Measurements from ENCODE around the gene RASA2.
"Not testable (repeated sequence)": the region's sequence is repeated elsewhere in the genome, so short reads cannot be mapped to it uniquely, and the experiment has no call there.

The RASA2 gene

DNA sequence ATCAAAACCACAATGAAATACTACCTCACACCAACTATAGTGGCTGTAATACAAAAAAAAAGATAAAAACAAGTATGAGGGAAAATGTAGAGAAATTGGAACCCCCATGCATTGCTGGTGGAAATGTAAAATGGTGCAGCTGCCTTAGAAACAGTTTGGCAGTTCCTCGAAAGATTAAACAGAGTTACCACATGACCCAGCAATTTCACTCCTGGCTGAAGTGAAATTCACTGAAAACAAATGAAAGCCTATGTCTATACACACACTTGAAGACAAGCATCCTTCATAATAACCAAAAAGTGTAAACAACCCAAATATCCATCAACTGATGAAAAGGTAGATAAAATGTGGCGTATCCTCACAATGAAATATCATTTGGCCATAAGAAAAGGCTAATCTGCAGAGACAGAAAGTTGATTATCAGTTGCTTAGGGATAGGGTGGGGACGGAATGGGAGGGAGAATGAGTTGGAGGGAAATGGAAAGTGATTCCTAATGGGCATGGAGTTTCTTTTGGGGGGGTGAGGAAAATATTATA is 20.1 kb upstream of the RASA2 start:
- Mint-ChIP-seq H3K27me3 (no peaks in the 10 kb centered on the region), H3K36me3 (ENCODE audit: insufficient read depth) (peaks cover 3% of the 10 kb centered on the region)
- ATAC-seq (replicated peaks) = no peak

DNA sequence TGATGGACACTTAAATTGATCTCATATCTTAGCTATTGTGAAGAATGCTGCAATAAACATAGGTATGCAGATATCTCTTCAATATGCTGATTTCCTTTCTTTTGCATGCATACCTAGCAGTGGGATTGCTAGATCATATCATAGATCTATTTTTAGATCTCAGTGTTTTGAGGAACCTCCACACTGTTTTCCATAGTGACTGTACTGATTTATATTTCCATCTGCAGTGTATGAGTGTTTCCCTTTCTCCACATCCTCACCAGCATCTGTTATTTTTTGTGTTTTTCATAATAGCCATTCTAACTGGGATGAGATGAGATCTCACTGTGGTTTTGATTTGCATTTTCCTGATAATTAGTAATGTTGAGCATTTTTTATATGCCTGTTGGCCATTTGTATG is 17.1 kb upstream of the RASA2 start:
- Mint-ChIP-seq H3K36me3 (ENCODE audit: insufficient read depth) (peaks cover 3% of the 10 kb centered on the region), H3K27me3 (no peaks in the 10 kb centered on the region), H3K4me3 (no peak overlapping the region), H3K9me3 (no peaks in the 10 kb centered on the region), H3K4me1 (ENCODE audit: low read depth in 2 of 2) (peaks cover 0 to under 1% of the 10 kb centered on the region in 2 donors), H3K27ac (no peak overlapping the region)
- no peak for DNase-seq
- no peak for ATAC-seq (replicated peaks)

More for the DNA sequence above, 20.1 kb upstream of the RASA2 start:
- Mint-ChIP-seq H3K4me3 (no peak overlapping the region), H3K27ac (no peak overlapping the region), H3K4me1 (ENCODE audit: low read depth in 2 of 2) (no peaks in the 10 kb centered on the region), H3K9me3 (no peaks in the 10 kb centered on the region)
- no peak for DNase-seq

DNA sequence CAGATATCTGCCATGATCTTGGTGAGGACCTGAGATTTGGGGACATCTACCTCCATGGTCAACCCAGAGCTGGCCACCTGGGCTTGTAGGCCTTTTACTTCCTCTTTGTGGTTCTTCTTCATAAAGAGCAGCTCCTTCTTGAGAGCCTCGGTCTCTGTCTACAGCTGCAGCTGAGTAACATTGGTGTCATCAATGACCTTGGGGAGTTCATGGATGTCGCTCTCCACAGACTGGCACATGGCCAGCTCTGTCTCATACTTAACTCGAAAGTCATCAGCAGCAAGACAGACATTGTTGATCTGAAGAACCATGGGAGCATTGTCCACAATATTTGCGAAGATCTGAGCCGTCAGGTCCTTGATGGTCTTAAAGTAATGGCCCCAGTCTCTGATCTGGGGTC is 15.7 kb upstream of the RASA2 start:
- peaks cover 7 to 11% of the 10 kb centered on the region in 2 donors for H3K4me1 Mint-ChIP-seq (ENCODE audit: low read depth in 2 of 2)

DNA sequence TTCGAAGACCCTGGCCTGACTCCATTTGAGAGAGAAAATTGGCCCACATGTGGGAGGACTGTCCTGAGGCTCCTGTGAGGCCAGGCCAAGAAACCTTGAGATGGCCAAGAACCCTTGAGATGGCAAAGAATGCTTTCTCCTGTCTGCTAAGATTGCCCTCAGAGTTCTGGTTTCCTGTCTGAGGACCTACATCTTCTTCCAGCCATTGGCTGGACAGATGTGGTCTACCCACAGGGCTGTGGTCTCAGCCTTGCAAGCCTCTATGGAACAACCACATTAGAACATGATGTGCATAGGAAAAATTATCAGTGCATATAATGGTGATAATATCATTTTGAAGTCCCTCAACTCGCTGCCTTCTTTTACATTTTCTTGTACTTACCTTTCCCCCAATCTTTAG is 10.8 kb upstream of the RASA2 start:
- peak overlapping the region; percentile 16 to 41 for H3K27ac Mint-ChIP-seq
- H3K36me3 Mint-ChIP-seq (ENCODE audit: insufficient read depth) = no peaks in the 10 kb centered on the region
- ATAC-seq (replicated peaks) = peak; percentile 83
- no peak for DNase-seq
- peaks cover 0 to 10% of the 10 kb centered on the region in 2 donors for H3K27me3 Mint-ChIP-seq
- H3K4me3 Mint-ChIP-seq = peak overlapping the region; percentile 41 to 63
- peaks cover 23 to 34% of the 10 kb centered on the region in 2 donors for H3K4me1 Mint-ChIP-seq (ENCODE audit: low read depth in 2 of 2)
- no peaks in the 10 kb centered on the region for H3K9me3 Mint-ChIP-seq

More for the DNA sequence above, 15.7 kb upstream of the RASA2 start:
- ATAC-seq (replicated peaks) (no peak), DNase-seq (no peak)
- Mint-ChIP-seq H3K27ac (no peak overlapping the region), H3K9me3 (no peaks in the 10 kb centered on the region), H3K36me3 (ENCODE audit: insufficient read depth) (peaks cover 3% of the 10 kb centered on the region), H3K4me3 (no peak overlapping the region), H3K27me3 (no peaks in the 10 kb centered on the region)

DNA sequence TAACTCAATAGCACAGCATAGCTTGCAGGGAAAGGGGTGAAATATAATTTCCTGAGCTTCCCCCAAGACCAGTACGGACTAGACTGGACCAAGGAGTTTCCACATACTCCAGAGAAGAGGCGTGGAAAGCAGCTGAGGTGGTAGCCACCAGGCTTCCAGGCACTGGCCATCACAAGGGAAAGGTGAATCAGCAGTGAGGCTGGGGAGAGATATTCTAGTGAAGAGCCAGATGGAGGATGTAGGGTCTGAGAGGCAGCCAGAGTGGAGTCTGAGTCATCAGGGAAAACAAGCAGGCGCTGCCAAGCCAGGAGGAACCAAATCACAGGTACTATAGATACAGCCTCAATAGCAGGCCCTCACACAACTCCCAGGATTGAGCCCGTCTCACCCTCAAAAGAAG is 9.6 kb upstream of the RASA2 start:
- Mint-ChIP-seq H3K27ac (no peak overlapping the region), H3K27me3 (peaks cover 0 to 10% of the 10 kb centered on the region in 2 donors), H3K36me3 (ENCODE audit: insufficient read depth) (no peaks in the 10 kb centered on the region), H3K4me3 (no peak overlapping the region), H3K9me3 (no peaks in the 10 kb centered on the region), H3K4me1 (ENCODE audit: low read depth in 2 of 2) (peaks cover 23 to 34% of the 10 kb centered on the region in 2 donors)
- no peak for DNase-seq
- ATAC-seq (replicated peaks) = no peak

DNA sequence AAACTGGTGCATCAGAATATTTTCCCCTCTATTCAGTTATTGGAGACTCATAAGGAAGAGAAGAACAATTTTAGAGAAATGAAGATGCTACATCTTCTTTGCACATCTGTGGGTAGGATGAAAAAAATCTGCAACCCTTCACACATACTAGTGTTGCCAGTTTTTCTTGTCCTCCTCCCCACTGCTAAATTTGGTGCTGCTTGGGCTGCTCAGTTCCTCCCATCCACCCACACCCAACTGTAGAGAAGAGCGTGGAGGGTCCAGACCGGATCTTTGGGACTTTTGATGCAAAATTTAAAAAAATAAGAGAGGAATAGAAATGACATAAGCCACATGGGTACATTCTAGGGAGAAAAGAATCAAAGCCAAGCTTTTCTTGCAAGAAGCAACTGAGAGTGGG is 8.7 kb upstream of the RASA2 start:
- Mint-ChIP-seq H3K4me1 (ENCODE audit: low read depth in 2 of 2) (peaks cover 23 to 34% of the 10 kb centered on the region in 2 donors), H3K36me3 (ENCODE audit: insufficient read depth) (no peaks in the 10 kb centered on the region), H3K27me3 (peaks cover 0 to 10% of the 10 kb centered on the region in 2 donors), H3K27ac (peak overlapping the region in 1 of 2 donors; percentile 13), H3K9me3 (no peaks in the 10 kb centered on the region), H3K4me3 (no peak overlapping the region)
- DNase-seq (no peak), ATAC-seq (replicated peaks) (no peak)

DNA sequence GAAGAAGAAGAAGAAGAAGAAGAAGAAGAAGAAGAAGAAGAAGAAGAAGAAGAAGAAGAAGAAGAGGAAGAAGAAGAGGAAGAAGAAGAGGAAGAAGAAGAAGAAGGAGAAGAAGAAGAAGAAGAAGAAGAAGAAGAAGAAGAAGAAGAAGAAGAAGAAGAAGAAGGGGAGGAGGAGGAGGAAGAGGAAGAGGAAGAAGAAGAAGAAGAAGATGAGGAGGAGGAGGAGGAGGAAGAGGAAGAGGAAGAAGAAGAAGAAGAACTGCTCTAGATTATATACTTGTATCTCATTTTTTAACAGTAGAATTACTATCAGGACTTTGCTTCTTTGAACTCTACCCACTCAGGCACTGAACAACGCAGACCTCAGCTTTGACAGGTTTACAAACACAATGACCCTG is 8.0 kb upstream of the RASA2 start:
- Mint-ChIP-seq H3K27me3 (peaks cover 0 to 10% of the 10 kb centered on the region in 2 donors), H3K4me1 (ENCODE audit: low read depth in 2 of 2) (peaks cover 23 to 34% of the 10 kb centered on the region in 2 donors)
- not testable (repeated sequence) for H3K27ac Mint-ChIP-seq; ATAC-seq (replicated peaks); DNase-seq; H3K36me3 Mint-ChIP-seq (ENCODE audit: insufficient read depth); H3K9me3 Mint-ChIP-seq; H3K4me3 Mint-ChIP-seq

DNA sequence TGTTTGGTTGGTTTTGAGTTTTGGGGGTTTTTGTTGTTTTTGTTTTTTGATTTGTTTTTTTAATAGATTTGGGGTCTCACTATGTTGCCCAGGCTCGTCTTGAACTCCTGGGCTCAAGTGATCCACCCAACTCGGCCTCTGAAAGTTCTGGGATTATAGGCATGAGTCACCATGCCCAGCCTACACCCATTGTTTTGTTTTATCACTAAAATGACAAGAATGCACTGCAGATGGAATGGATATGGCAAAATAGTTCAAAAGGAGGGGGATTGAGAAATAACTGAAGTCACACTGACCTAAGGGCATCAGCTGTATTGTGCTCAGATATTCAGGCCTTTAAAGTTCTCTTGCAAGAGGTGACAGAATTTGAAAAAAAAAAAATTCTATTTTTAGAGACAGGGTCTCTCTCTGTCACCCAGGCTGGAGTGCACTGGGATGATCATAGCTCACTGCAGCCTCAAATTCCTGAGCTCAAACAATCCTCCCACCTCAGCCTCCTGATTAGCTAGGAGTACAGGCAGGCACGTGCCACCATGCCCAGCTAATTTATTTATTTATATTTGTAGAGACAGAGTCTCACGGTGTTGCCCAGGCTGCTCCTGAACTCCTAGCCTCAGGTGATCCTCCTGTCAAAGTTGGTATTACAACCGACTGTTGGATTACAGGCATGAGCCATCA is 4.4 kb upstream of the RASA2 start:
- H3K4me1 Mint-ChIP-seq (ENCODE audit: low read depth in 2 of 2) = peaks cover 25 to 26% of the 10 kb centered on the region in 2 donors
- peaks cover 14% of the 10 kb centered on the region for H3K36me3 Mint-ChIP-seq (ENCODE audit: insufficient read depth)
- peaks cover 0 to 10% of the 10 kb centered on the region in 2 donors for H3K27me3 Mint-ChIP-seq
- ATAC-seq (replicated peaks) (no peak), DNase-seq (no peak)
- H3K4me3 Mint-ChIP-seq = no peak overlapping the region
- H3K9me3 Mint-ChIP-seq = no peaks in the 10 kb centered on the region
- H3K27ac Mint-ChIP-seq = no peak overlapping the region

DNA sequence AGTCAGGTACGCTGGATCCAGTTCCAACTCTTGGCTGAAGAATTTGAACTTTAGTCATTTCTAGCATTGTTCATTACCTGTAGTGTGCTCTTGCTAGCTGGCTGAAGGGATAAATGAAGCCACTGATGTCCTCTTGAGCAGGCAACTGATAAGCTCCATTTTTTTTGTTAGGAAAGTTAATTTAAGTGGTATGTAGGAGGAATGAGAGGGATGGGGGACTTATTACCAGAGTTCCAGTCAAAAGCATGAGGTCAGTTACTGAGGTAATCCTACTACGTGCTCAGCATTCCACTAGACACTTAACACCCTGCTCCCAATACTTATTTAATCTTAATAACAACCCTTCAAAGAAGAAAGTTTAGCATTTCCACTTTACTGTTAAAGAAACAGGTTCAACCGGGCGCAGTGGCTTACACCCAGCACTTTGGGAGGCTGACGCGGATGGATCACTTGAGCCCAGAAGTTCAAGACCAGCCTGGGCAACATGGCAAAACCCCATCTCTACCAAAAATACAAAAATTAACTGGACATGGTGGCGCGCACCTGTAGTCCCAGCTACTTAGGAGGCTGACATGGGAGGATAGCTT is 2.0 kb upstream of the RASA2 start:
- Mint-ChIP-seq H3K4me1 (ENCODE audit: low read depth in 2 of 2) (peaks cover 34 to 39% of the 10 kb centered on the region in 2 donors), H3K9me3 (no peaks in the 10 kb centered on the region)

DNA sequence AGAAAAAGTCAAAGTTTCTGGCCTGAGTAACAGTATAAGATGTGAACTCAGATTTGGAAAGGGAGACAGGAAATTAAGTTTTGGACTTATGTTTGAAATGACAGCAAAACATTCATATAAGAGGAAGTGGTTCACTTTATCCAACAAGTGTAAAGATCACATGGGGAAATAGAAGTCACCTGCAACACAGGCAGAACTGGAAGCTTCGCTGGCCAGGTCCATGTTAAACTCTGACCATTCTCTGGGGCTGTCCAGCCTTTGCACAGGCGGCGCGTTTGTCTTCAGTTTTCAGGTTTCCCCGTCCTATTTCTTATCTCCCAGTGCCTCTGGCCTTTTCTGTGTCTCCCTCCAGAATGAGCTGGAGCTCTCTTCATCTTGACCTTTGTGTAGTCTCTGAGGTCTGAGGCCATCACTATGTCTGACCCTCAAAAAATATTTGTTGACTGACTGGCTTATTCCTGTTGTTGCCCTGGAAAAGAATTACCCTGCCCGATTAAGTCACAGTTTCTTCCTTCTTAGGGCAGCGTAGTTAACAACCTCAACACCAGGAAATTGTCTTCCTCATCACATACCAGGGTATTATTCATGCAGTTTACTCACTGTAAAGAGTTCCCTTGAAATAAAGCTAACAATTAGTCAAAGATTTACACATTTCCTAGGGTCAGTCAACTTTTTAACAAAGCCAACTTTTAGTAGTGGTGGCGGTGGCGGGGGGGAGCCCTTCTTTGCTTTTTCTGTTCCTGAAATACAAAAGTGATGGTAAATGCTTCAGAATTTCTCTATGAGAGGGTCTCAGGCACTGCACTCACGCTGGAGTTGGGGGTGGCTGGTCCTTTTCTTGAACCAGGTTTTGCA is 959 bp upstream of the RASA2 start:
- DNase-seq = no peak
- H3K4me1 Mint-ChIP-seq (ENCODE audit: low read depth in 2 of 2) = peaks cover 45 to 46% of the 10 kb centered on the region in 2 donors
- no peak for ATAC-seq (replicated peaks)

More for the DNA sequence above, 2.0 kb upstream of the RASA2 start:
- Mint-ChIP-seq H3K4me3 (peak overlapping the region in 1 of 2 donors; percentile 39), H3K27ac (peak overlapping the region in 1 of 2 donors; percentile 95), H3K27me3 (no peaks in the 10 kb centered on the region), H3K36me3 (ENCODE audit: insufficient read depth) (peaks cover 27% of the 10 kb centered on the region)
- DNase-seq (no peak), ATAC-seq (replicated peaks) (no peak)

DNA sequence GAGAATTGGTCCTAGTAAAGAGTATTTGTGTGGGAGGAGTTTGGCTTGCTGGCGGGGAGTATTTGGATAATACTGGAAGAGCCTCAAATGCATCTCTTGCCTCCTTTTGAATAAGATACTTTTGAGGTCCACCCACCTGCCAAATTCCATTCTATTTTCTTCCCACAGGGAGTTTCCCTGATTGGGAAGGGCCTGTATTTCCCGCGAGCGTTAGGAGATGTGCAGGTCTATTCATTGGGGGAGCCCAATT is 406 bp upstream of the RASA2 start:
- Mint-ChIP-seq H3K4me3 (peak overlapping the region; percentile 80 to 88), H3K27ac (peak overlapping the region; percentile 93 to 95), H3K4me1 (ENCODE audit: low read depth in 2 of 2) (peaks cover 50% of the 10 kb centered on the region in 2 donors), H3K9me3 (no peaks in the 10 kb centered on the region), H3K27me3 (no peaks in the 10 kb centered on the region), H3K36me3 (ENCODE audit: insufficient read depth) (peaks cover 28% of the 10 kb centered on the region)
- ATAC-seq (replicated peaks) (no peak), DNase-seq (no peak)

More for the DNA sequence above, 959 bp upstream of the RASA2 start:
- Mint-ChIP-seq H3K4me3 (peak overlapping the region; percentile 80 to 88), H3K36me3 (ENCODE audit: insufficient read depth) (peaks cover 28% of the 10 kb centered on the region), H3K9me3 (no peaks in the 10 kb centered on the region), H3K27me3 (no peaks in the 10 kb centered on the region), H3K27ac (peak overlapping the region; percentile 93 to 95)

DNA sequence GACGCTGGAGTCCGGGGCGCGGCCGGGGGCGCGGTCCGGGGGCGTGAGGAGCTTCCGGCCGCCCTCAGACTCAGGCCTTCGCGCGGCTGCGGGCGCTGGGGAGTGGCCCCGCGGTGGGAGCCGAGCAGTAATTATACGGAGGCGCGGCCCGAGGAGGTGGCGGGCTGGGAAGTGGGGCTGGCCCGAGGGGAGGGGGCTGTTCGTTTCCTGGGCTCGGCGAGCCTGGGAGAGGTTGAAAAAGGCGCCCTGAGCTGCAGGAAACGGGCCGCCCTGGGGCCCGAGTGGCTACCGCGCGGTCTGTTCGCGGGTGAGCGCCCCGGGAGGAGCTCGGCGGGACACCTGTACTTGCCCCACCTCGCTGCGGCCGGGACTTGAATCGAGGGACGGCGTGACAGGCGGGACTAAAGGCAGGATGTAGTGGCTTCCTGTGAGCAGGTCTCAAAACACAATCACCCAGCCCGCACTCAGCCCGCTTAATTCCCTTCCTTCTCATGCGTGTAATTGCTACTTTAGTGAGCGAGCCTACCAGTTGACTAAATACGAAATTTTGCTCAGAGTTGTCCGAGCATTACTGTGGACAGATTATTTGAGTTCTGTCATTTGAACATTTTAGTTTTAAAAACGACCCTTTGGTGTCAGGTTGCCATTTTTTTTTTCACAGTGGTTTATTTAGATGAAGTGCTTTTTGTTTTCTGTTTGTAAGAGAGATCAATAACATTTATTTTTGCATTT is 860 bp downstream of the RASA2 start:
- peak; percentile 77 for ATAC-seq (replicated peaks)
- Mint-ChIP-seq H3K27ac (peak overlapping the region; percentile 91 to 95), H3K4me3 (peak overlapping the region; percentile 80 to 88), H3K9me3 (no peaks in the 10 kb centered on the region), H3K27me3 (no peaks in the 10 kb centered on the region), H3K4me1 (ENCODE audit: low read depth in 2 of 2) (peaks cover 56 to 63% of the 10 kb centered on the region in 2 donors), H3K36me3 (ENCODE audit: insufficient read depth) (peaks cover 28% of the 10 kb centered on the region)
- DNase-seq = peak; percentile 84 to 88 (median 85)

DNA sequence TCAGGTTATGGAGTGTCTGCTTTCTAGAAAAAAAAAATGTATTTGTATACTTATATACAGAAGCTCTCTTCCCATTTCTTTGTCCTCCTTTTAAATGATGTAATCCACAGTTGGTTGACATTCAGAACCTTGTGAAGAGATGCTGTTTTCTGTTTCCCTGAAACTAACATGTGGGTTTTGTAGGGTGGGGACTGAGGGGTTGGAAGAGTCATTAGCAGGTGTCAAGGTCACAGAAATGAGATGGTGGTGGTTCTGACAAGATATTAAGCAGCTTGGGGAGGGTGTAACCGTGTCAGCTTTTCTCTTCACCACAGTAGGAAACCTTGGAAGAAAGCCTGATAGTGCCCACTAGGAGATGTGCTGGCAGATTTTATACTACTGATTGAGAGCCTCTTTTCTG is 2.4 kb downstream of the RASA2 start:
- ATAC-seq (replicated peaks) (peak; percentile 9), DNase-seq (peak in 1 of 3 experiments; percentile 17)
- Mint-ChIP-seq H3K36me3 (ENCODE audit: insufficient read depth) (peaks cover 28% of the 10 kb centered on the region), H3K27ac (peak overlapping the region; percentile 55 to 95), H3K4me3 (peak overlapping the region; percentile 80 to 88), H3K27me3 (no peaks in the 10 kb centered on the region), H3K4me1 (ENCODE audit: low read depth in 2 of 2) (peaks cover 63 to 78% of the 10 kb centered on the region in 2 donors), H3K9me3 (no peaks in the 10 kb centered on the region)

Measured in effector memory CD8-positive, alpha-beta T cell (primary cell).